SK-N-SH treated with all-trans-retinoic acid at 6 μM for 48 hours (cell line): ENCODE measurements around the gene NSL1.

Source experiments
- ATAC-seq: fragments of 200-7000 bp; cut with Tn5 transposase; 3 replicates; pipeline ENCODE4 v1.9.1; 2020; ENCODE audit warnings: mild to moderate bottlenecking, moderate library complexity
- ARNTL ChIP-seq: fragments of 450-650 bp; formaldehyde crosslinking; IDR thresholded peaks from 2 replicates; pipeline ENCODE4 v1.5.0; 2020; ENCODE audit warnings: low read depth, mild to moderate bottlenecking, moderate library complexity, borderline replicate concordance
- BACH2 ChIP-seq: fragments of 250-450 bp; sonication (Bioruptor Pico); IDR thresholded peaks from 2 replicates; pipeline ENCODE4 v1.9.0; 2021; ENCODE audit warnings: mild to moderate bottlenecking, borderline replicate concordance
- CREB5 ChIP-seq: fragments of 250-450 bp; sonication (Bioruptor Pico); IDR thresholded peaks from 2 replicates; pipeline ENCODE4 v1.5.1; 2020; ENCODE audit warnings: low read depth, mild to moderate bottlenecking, moderate library complexity
- CSDC2 ChIP-seq: fragments of 250-450 bp; sonication (Bioruptor Pico); IDR thresholded peaks from 2 replicates; pipeline ENCODE4 v1.5.0; 2020; ENCODE audit warnings: mild to moderate bottlenecking, moderate library complexity
- ESRRG ChIP-seq: fragments of 250-450 bp; sonication (Bioruptor Pico); IDR thresholded peaks from 2 replicates; pipeline ENCODE4 v1.6.1; 2021; ENCODE audit warnings: mild to moderate bottlenecking
- GLIS3 ChIP-seq: fragments of 250-450 bp; sonication (Bioruptor Pico); IDR thresholded peaks from 2 replicates; pipeline ENCODE4 v1.5.0; 2020; ENCODE audit warnings: mild to moderate bottlenecking, moderate library complexity
- OSR1 ChIP-seq: fragments of 250-450 bp; sonication (Bioruptor Pico); IDR thresholded peaks from 2 replicates; pipeline ENCODE4 v1.8.0; 2022; ENCODE audit warnings: moderate library complexity, mild to moderate bottlenecking, inconsistent platforms
- PATZ1 ChIP-seq: fragments of 250-450 bp; sonication (Bioruptor Pico); IDR thresholded peaks from 2 replicates; pipeline ENCODE4 v1.8.0; 2020; ENCODE audit warnings: mild to moderate bottlenecking, moderate library complexity, borderline replicate concordance
- PPARA ChIP-seq: fragments of 250-450 bp; sonication (Bioruptor Pico); IDR thresholded peaks from 2 replicates; pipeline ENCODE4 v1.5.0; 2020; ENCODE audit warnings: mild to moderate bottlenecking, borderline replicate concordance
- RARB ChIP-seq: fragments of 250-450 bp; sonication (Bioruptor Pico); IDR thresholded peaks from 2 replicates; pipeline ENCODE4 v1.8.0; 2021; ENCODE audit warnings: mild to moderate bottlenecking, moderate library complexity
- SNAI2 ChIP-seq: fragments of 250-450 bp; sonication (Bioruptor Pico); IDR thresholded peaks from 2 replicates; pipeline ENCODE4 v1.5.0; 2020; ENCODE audit warnings: mild to moderate bottlenecking, moderate library complexity
- TCF4 ChIP-seq: fragments of 250-450 bp; sonication (Bioruptor Pico); IDR thresholded peaks from 2 replicates; pipeline ENCODE4 v1.8.0; 2021; ENCODE audit warnings: mild to moderate bottlenecking, moderate library complexity, borderline replicate concordance
- TOX ChIP-seq: fragments of 250-450 bp; sonication (Bioruptor Pico); IDR thresholded peaks from 2 replicates; pipeline ENCODE4 v1.8.0; 2021; ENCODE audit warnings: mild to moderate bottlenecking, moderate library complexity, borderline replicate concordance
- TSHZ2 ChIP-seq: fragments of 250-450 bp; sonication (Bioruptor Pico); IDR thresholded peaks from 2 replicates; pipeline ENCODE4 v1.5.0; 2020; ENCODE audit warnings: mild to moderate bottlenecking, moderate library complexity
- ZFP3 ChIP-seq: fragments of 250-450 bp; sonication (Bioruptor Pico); IDR thresholded peaks from 2 replicates; pipeline ENCODE4 v1.5.0; 2020; ENCODE audit warnings: mild to moderate bottlenecking, moderate library complexity
- ZFP30 ChIP-seq: fragments of 450-650 bp; formaldehyde crosslinking; IDR thresholded peaks from 2 replicates; pipeline ENCODE4 v1.5.0; 2022; ENCODE audit warnings: mild to moderate bottlenecking, moderate library complexity
- ZNF565 ChIP-seq: fragments of 450-650 bp; formaldehyde crosslinking; conservative IDR thresholded peaks from 2 replicates; pipeline ENCODE4 v1.5.0; 2020; ENCODE audit warnings: low read depth, mild to moderate bottlenecking, moderate library complexity
- ZNF70 ChIP-seq: fragments of 450-650 bp; formaldehyde crosslinking; IDR thresholded peaks from 2 replicates; pipeline ENCODE4 v1.5.0; 2020; ENCODE audit warnings: mild to moderate bottlenecking, moderate library complexity
- ZNF8 ChIP-seq: fragments of 450-650 bp; formaldehyde crosslinking; IDR thresholded peaks from 2 replicates; pipeline ENCODE4 v1.5.0; 2020; ENCODE audit warnings: mild to moderate bottlenecking, moderate library complexity

The NSL1 gene

GRCh38 chr1:212824201-212824600, 32.6 kb upstream of the NSL1 start (continued):
- TF ChIP-seq PPARA = no peak

GRCh38 chr1:212822956-212823355, 31.4 kb upstream of the NSL1 start:
- ATAC-seq = no peak
- TF ChIP-seq GLIS3 (CRISPR knock-in tag) (no peak), ARNTL (CRISPR knock-in tag) (no peak), SNAI2 (CRISPR knock-in tag) (no peak), TSHZ2 (CRISPR knock-in tag) (no peak), TOX (no peak), ESRRG (no peak), CREB5 (CRISPR knock-in tag) (no peak), OSR1 (CRISPR knock-in tag) (no peak), ZFP3 (no peak), CSDC2 (CRISPR knock-in tag) (no peak), ZNF70 (CRISPR knock-in tag) (no peak), ZFP30 (CRISPR knock-in tag) (no peak), PPARA (no peak), ZNF565 (CRISPR knock-in tag) (no peak)

GRCh38 chr1:212820969-212821368, 29.4 kb upstream of the NSL1 start:
- TF ChIP-seq RARB (no peak), PATZ1 (CRISPR knock-in tag) (no peak), OSR1 (CRISPR knock-in tag) (no peak), ARNTL (CRISPR knock-in tag) (no peak), PPARA (no peak), TCF4 (CRISPR knock-in tag) (no peak), TSHZ2 (CRISPR knock-in tag) (no peak), CREB5 (CRISPR knock-in tag) (no peak), SNAI2 (CRISPR knock-in tag) (no peak)

GRCh38 chr1:212819726-212820125, 28.1 kb upstream of the NSL1 start:
- no peak for ATAC-seq
- TF ChIP-seq PPARA = no peak
- TF ChIP-seq BACH2 (CRISPR knock-in tag) = no peak
- no peak for TF ChIP-seq ZNF8 (CRISPR knock-in tag)
- no peak for TF ChIP-seq GLIS3 (CRISPR knock-in tag)
- TF ChIP-seq PATZ1 (CRISPR knock-in tag) = no peak
- no peak for TF ChIP-seq SNAI2 (CRISPR knock-in tag)
- TF ChIP-seq CREB5 (CRISPR knock-in tag) = no peak
- no peak for TF ChIP-seq OSR1 (CRISPR knock-in tag)
- no peak for TF ChIP-seq ZFP3
- no peak for TF ChIP-seq TSHZ2 (CRISPR knock-in tag)
- TF ChIP-seq CSDC2 (CRISPR knock-in tag) = no peak

More at GRCh38 chr1:212820969-212821368, 29.4 kb upstream of the NSL1 start:
- no peak for ATAC-seq
